ENCODE measurements around the gene SLC6A3.
"Not testable (repeated sequence)": the region's sequence is repeated elsewhere in the genome, so short reads cannot be mapped to it uniquely, and the experiment has no call there.

The SLC6A3 gene

GRCh38 chr5:1466631-1467265 lies 21.5 kb upstream of the SLC6A3 start:
- Histone ChIP-seq H3K4me3 (no peak overlapping the region), H3K27ac (no peak overlapping the region)

- H3K27ac ChIP-seq: no peak overlapping the region
- H3K4me3 ChIP-seq: no peak overlapping the region
Observed at GRCh38 chr5:1465966-1466471, 20.8 kb upstream of the SLC6A3 start.

GRCh38 chr5:1465117-1465516 lies 19.9 kb upstream of the SLC6A3 start:
- H3K4me3 ChIP-seq: no peak overlapping the region
- no peak overlapping the region for H3K27ac ChIP-seq

- no peak overlapping the region for H3K27ac ChIP-seq
- no peak overlapping the region for H3K4me3 ChIP-seq
Observed at GRCh38 chr5:1464511-1464910, 19.3 kb upstream of the SLC6A3 start.

GRCh38 chr5:1464096-1464446 lies 18.8 kb upstream of the SLC6A3 start:
- H3K27ac ChIP-seq: no peak overlapping the region
- H3K4me3 ChIP-seq: no peak overlapping the region

GRCh38 chr5:1463326-1464095 lies 18.3 kb upstream of the SLC6A3 start:
- Histone ChIP-seq H3K4me3 (no peak overlapping the region), H3K27ac (no peak overlapping the region)

GRCh38 chr5:1462358-1462757 lies 17.1 kb upstream of the SLC6A3 start:
- Histone ChIP-seq H3K4me3 (no peak overlapping the region), H3K27ac (no peak overlapping the region)

GRCh38 chr5:1461396-1461795 lies 16.2 kb upstream of the SLC6A3 start:
- Histone ChIP-seq H3K4me3 (no peak overlapping the region), H3K27ac (no peak overlapping the region)

- H3K27ac ChIP-seq: no peak overlapping the region
- no peak overlapping the region for H3K4me3 ChIP-seq
Observed at GRCh38 chr5:1460054-1460682, 14.9 kb upstream of the SLC6A3 start.

- H3K27ac ChIP-seq, H3K4me3 ChIP-seq: not testable (repeated sequence)
Observed at GRCh38 chr5:1459435-1459834, 14.2 kb upstream of the SLC6A3 start.

GRCh38 chr5:1456110-1456881 lies 11.1 kb upstream of the SLC6A3 start:
- H3K4me3 ChIP-seq, H3K27ac ChIP-seq: not testable (repeated sequence)

- Histone ChIP-seq H3K4me3 (no peak overlapping the region), H3K27ac (no peak overlapping the region)
Observed at GRCh38 chr5:1453613-1454012, 8.4 kb upstream of the SLC6A3 start.

- H3K27ac ChIP-seq: no peak overlapping the region
- H3K4me3 ChIP-seq: no peak overlapping the region
Observed at GRCh38 chr5:1449081-1449630, 3.9 kb upstream of the SLC6A3 start.

GRCh38 chr5:1448511-1449011 lies 3.3 kb upstream of the SLC6A3 start:
- H3K27ac ChIP-seq: no peak overlapping the region
- H3K4me3 ChIP-seq: no peak overlapping the region

GRCh38 chr5:1447671-1448361 lies 2.6 kb upstream of the SLC6A3 start:
- Histone ChIP-seq H3K4me3 (no peak overlapping the region), H3K27ac (no peak overlapping the region)

GRCh38 chr5:1446602-1447343 lies 1.5 kb upstream of the SLC6A3 start:
- H3K4me3 ChIP-seq: no peak overlapping the region

GRCh38 chr5:1445689-1446601 lies 705 bp upstream of the SLC6A3 start:
- Histone ChIP-seq H3K4me3 (no peak overlapping the region), H3K27ac (no peak overlapping the region)

More at GRCh38 chr5:1446602-1447343, 1.5 kb upstream of the SLC6A3 start:
- no peak overlapping the region for H3K27ac ChIP-seq

All from skin epidermis (tissue), 12 donors.